PC-9 (cell line): ENCODE data around the gene RNF141.

Experiments used
- EZH2 ChIP-seq: fragments of 200-600 bp; sonication (generic); IDR thresholded peaks from 2 replicates; pipeline ENCODE4 v1.8.0; 2017; ENCODE audit warnings: antibody characterized with exemption, low read depth
- TF ChIP-seq, protein P1 (sequence below): fragments of 200-600 bp; sonication (generic); conservative IDR thresholded peaks from 2 replicates; pipeline ENCODE4 v1.6.1; 2017; ENCODE audit warnings: mixed run types, antibody characterized with exemption, mild to moderate bottlenecking, moderate library complexity

DNA sequence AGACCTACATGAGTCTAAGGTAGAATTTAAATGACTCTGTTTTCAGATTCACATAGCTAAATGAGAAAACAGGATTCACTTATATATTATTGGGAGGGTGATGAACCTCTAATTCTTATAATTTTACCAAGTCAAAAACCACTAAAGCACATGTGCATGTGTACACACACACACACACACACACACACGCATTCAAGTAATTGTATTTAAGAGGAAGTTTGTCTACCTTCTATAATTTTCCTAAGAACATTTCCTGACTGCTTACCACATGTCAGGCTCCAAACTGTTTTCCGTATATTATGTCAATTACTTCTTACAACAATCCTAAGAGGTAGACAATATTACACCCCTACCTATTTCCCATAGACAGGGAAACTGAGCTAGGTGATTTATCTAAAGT is 6.7 kb downstream of the RNF141 start:
- no peak for TF ChIP-seq EZH2
- TF ChIP-seq, protein P1, sequence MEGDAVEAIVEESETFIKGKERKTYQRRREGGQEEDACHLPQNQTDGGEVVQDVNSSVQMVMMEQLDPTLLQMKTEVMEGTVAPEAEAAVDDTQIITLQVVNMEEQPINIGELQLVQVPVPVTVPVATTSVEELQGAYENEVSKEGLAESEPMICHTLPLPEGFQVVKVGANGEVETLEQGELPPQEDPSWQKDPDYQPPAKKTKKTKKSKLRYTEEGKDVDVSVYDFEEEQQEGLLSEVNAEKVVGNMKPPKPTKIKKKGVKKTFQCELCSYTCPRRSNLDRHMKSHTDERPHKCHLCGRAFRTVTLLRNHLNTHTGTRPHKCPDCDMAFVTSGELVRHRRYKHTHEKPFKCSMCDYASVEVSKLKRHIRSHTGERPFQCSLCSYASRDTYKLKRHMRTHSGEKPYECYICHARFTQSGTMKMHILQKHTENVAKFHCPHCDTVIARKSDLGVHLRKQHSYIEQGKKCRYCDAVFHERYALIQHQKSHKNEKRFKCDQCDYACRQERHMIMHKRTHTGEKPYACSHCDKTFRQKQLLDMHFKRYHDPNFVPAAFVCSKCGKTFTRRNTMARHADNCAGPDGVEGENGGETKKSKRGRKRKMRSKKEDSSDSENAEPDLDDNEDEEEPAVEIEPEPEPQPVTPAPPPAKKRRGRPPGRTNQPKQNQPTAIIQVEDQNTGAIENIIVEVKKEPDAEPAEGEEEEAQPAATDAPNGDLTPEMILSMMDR: no peak
